Measurements from ENCODE around the gene CDKAL1.
"Not testable (repeated sequence)": the region's sequence is repeated elsewhere in the genome, so short reads cannot be mapped to it uniquely, and the experiment has no call there.

CDKAL1 gene

DNA sequence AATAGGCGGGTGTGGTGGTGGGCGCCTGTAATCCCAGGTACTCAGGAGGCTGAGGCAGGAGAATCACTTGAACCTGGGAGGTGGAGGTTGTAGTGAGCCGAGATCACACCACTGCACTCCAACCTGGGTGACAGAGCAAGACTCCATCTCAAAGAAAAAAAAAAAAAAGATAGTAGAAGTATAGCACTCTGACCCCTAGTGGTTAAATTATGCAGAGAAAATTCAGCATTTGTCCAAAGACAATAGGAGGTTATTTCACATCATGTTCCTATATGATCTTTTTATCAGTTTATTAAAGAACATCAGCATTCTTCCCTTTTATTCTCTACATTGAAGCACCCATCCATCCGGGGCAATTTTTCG lies 5.2 kb upstream of the CDKAL1 start:
- H3K4me3 ChIP-seq (ENCODE audit: low read length, poor library complexity, severe bottlenecking); H3K36me3 ChIP-seq (ENCODE audit: insufficient read depth, low read length); H3K9me2 ChIP-seq (replicated peaks; ENCODE audit: low read depth, low read length); H3K27me3 ChIP-seq (ENCODE audit: insufficient read depth, low read length, poor library complexity, severe bottlenecking); H3F3A ChIP-seq (ENCODE audit: low read depth); H3K4me2 ChIP-seq (ENCODE audit: low read depth, low read length, poor library complexity, severe bottlenecking); H4K20me1 ChIP-seq (ENCODE audit: insufficient read depth, low read length, poor library complexity, severe bottlenecking); H3K9me3 ChIP-seq (ENCODE audit: insufficient read depth, low read depth, low read length); H2AFZ ChIP-seq (ENCODE audit: low read length); H3K79me2 ChIP-seq (ENCODE audit: insufficient read depth, low read length): not testable (repeated sequence)
- TF ChIP-seq, protein P1, sequence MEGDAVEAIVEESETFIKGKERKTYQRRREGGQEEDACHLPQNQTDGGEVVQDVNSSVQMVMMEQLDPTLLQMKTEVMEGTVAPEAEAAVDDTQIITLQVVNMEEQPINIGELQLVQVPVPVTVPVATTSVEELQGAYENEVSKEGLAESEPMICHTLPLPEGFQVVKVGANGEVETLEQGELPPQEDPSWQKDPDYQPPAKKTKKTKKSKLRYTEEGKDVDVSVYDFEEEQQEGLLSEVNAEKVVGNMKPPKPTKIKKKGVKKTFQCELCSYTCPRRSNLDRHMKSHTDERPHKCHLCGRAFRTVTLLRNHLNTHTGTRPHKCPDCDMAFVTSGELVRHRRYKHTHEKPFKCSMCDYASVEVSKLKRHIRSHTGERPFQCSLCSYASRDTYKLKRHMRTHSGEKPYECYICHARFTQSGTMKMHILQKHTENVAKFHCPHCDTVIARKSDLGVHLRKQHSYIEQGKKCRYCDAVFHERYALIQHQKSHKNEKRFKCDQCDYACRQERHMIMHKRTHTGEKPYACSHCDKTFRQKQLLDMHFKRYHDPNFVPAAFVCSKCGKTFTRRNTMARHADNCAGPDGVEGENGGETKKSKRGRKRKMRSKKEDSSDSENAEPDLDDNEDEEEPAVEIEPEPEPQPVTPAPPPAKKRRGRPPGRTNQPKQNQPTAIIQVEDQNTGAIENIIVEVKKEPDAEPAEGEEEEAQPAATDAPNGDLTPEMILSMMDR (conservative IDR thresholded peaks at IDR 0.05; ENCODE audit: low read length), result peak; percentile 57
- H3K4me1 ChIP-seq (ENCODE audit: insufficient read depth, low read length, poor library complexity, severe bottlenecking), result peaks cover 13% of the 10 kb centered on the region
- peak overlapping the region; percentile 58 for H3K9ac ChIP-seq (ENCODE audit: low read depth, low read length, poor library complexity, severe bottlenecking)

DNA sequence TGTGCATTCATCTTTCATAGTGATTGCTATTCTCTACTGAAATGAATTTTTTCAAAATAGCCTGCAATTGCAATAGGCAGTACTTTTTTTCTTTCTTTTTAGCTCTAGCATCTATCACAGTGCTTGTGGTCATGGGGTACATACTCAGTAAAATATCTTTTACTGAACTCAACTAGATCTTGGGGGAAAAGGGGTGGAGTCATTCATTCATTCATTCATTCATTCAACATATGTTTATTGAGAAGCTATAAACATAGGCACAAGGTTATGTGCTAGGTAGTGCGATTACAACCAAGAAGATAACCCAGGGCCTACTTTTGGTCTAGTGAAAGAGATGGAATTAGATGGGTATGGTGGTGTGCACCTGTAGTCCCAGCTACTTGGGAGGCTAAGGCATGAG lies 1.4 kb upstream of the CDKAL1 start:
- H4K20me1 ChIP-seq (ENCODE audit: insufficient read depth, low read length, poor library complexity, severe bottlenecking), result peaks cover 5% of the 10 kb centered on the region
- TF ChIP-seq, protein P1 (conservative IDR thresholded peaks at IDR 0.05; ENCODE audit: low read length), result no peak
- no peak for TF ChIP-seq EZH2phosphoT487 (IDR thresholded peaks at IDR 0.05; ENCODE audit: borderline replicate concordance)
- H3F3A ChIP-seq (ENCODE audit: low read depth), result no peaks in the 10 kb centered on the region
- no peak overlapping the region for H3K4me3 ChIP-seq (ENCODE audit: low read length, poor library complexity, severe bottlenecking)
- H3K9ac ChIP-seq (ENCODE audit: low read depth, low read length, poor library complexity, severe bottlenecking), result no peak overlapping the region
- peaks cover 35% of the 10 kb centered on the region for H3K4me1 ChIP-seq (ENCODE audit: insufficient read depth, low read length, poor library complexity, severe bottlenecking)
- H3K9me2 ChIP-seq (replicated peaks; ENCODE audit: low read depth, low read length), result no peaks in the 10 kb centered on the region
- H3K27me3 ChIP-seq (ENCODE audit: insufficient read depth, low read length, poor library complexity, severe bottlenecking), result no peaks in the 10 kb centered on the region
- no peaks in the 10 kb centered on the region for H3K36me3 ChIP-seq (ENCODE audit: insufficient read depth, low read length)
- H3K4me2 ChIP-seq (ENCODE audit: low read depth, low read length, poor library complexity, severe bottlenecking), result no peak overlapping the region
- no peak overlapping the region for H2AFZ ChIP-seq (ENCODE audit: low read length)
- peaks cover 34% of the 10 kb centered on the region for H3K79me2 ChIP-seq (ENCODE audit: insufficient read depth, low read length)
- no peaks in the 10 kb centered on the region for H3K9me3 ChIP-seq (ENCODE audit: insufficient read depth, low read depth, low read length)

DNA sequence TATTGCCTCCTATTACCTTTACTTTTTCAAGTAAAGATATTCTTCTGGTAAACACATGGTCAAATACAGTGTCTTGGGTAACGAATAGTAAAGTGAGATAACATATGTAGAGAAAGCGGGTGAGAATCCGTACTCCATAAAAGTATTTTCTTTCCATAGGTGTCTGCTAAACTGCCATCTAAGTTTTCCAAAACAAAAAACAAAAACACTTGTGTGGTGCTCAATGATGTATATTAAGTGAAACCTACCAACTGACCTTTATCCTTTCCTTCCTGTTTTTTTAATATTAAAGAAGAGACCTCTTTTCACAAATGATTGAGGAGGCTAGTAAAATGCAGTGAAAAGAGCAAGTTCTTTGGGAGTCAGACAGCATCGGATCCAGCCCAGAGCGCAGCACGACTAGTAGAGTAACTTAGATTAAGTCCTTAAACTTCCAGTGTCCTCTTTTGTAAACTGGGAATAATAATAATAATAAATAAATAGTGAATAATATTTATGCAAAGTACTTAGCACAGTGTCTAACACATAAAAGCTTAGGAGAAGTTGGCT lies 437 bp upstream of the CDKAL1 start:
- Histone ChIP-seq H3K27me3 (ENCODE audit: insufficient read depth, low read length, poor library complexity, severe bottlenecking) (no peaks in the 10 kb centered on the region), H4K20me1 (ENCODE audit: insufficient read depth, low read length, poor library complexity, severe bottlenecking) (peaks cover 5% of the 10 kb centered on the region), H3K79me2 (ENCODE audit: insufficient read depth, low read length) (peaks cover 43% of the 10 kb centered on the region), H3F3A (ENCODE audit: low read depth) (no peaks in the 10 kb centered on the region), H3K9ac (ENCODE audit: low read depth, low read length, poor library complexity, severe bottlenecking) (peak overlapping the region; percentile 93), H3K4me1 (ENCODE audit: insufficient read depth, low read length, poor library complexity, severe bottlenecking) (peaks cover 37% of the 10 kb centered on the region), H3K4me3 (ENCODE audit: low read length, poor library complexity, severe bottlenecking) (peak overlapping the region; percentile 95), H3K9me2 (replicated peaks; ENCODE audit: low read depth, low read length) (no peaks in the 10 kb centered on the region), H2AFZ (ENCODE audit: low read length) (peak overlapping the region; percentile 71), H3K4me2 (ENCODE audit: low read depth, low read length, poor library complexity, severe bottlenecking) (peak overlapping the region; percentile 66), H3K9me3 (ENCODE audit: insufficient read depth, low read depth, low read length) (no peaks in the 10 kb centered on the region), H3K36me3 (ENCODE audit: insufficient read depth, low read length) (no peaks in the 10 kb centered on the region)
- no peak for TF ChIP-seq EZH2phosphoT487 (IDR thresholded peaks at IDR 0.05; ENCODE audit: borderline replicate concordance)
- TF ChIP-seq, protein P1 (conservative IDR thresholded peaks at IDR 0.05; ENCODE audit: low read length), result no peak
